Naive thymus-derived CD4-positive, alpha-beta T cell (primary cell): ENCODE measurements around the gene LCN10. TPM values are rescaled to one million over a fixed set of nuclear protein-coding genes. Genes with fewer than 3 reads are reported as not detected.

Experiments
- ATAC-seq: fragments of 150-1000 bp; cut with Tn5 transposase; 2 replicates; pipeline ENCODE4 v1.10.0; 2021; ENCODE audit warnings: mild to moderate bottlenecking, moderate library complexity
- CTCF ChIA-PET: fragments of 350-600 bp; sonication (Branson Sonifier 250); formaldehyde crosslinking; loops from one replicate; lab custom pipeline; 2021; ENCODE audit warnings: antibody characterized with exemption; lab: Charles Lee
- POLR2A ChIA-PET: fragments of 350-600 bp; sonication (Branson Sonifier 250); formaldehyde crosslinking; loops from one replicate; lab custom pipeline; 2021; ENCODE audit warnings: antibody characterized with exemption, inconsistent platforms; lab: Charles Lee
- DNase-seq, 9 donors: peaks; one replicate each; pipeline versions ENCODE4 v3.0.0 to v3.0.0-alpha.2; 2020 to 2022; ENCODE audit warnings: mixed read lengths in 1 of 9
- H3K27ac ChIP-seq: one replicate; pipeline ENCODE4 v1.7.0; 2013; ENCODE audit warnings: mild to moderate bottlenecking, low read depth, low read length, moderate library complexity
- H3K27me3 ChIP-seq, 2 donors: one replicate each; pipeline ENCODE4 v1.7.0; 2013; ENCODE audit warnings: low read length in 2 of 2, mild to moderate bottlenecking in 2 of 2, moderate library complexity in 2 of 2; ENCODE audit not compliant: control insufficient read depth in 2 of 2, insufficient read depth in 2 of 2
- H3K36me3 ChIP-seq, 3 experiments: 1 replicate in 2 of 3; 2 replicates in 1 of 3; pipeline ENCODE4 v1.7.0; 2013; ENCODE audit warnings: low read length in 3 of 3, mild to moderate bottlenecking in 3 of 3, moderate library complexity in 1 of 3; ENCODE audit not compliant: insufficient read depth in 3 of 3, control insufficient read depth in 2 of 3
- H3K4me1 ChIP-seq, 2 donors: one replicate each; pipeline ENCODE4 v1.7.0; 2013; ENCODE audit warnings: low read length in 2 of 2, mild to moderate bottlenecking in 2 of 2, moderate library complexity in 1 of 2; ENCODE audit not compliant: control insufficient read depth in 2 of 2, insufficient read depth in 2 of 2
- H3K4me3 ChIP-seq: 2 replicates; pipeline ENCODE4 v1.7.0; 2013; ENCODE audit warnings: mild to moderate bottlenecking, low read length
- H3K9me3 ChIP-seq, 3 experiments: 1 replicate in 2 of 3; 2 replicates in 1 of 3; pipeline ENCODE4 v1.7.0; 2013; ENCODE audit warnings: low read length in 3 of 3; ENCODE audit not compliant: control insufficient read depth in 2 of 3
- H3K27ac Mint-ChIP-seq, 9 donors: one replicate each; pipeline ENCODE4 v1.8.0; 2020 to 2022; ENCODE audit warnings: mixed read lengths in 9 of 9, mild to moderate bottlenecking in 8 of 9, moderate library complexity in 5 of 9, inconsistent platforms in 2 of 9
- H3K27me3 Mint-ChIP-seq, 5 donors: one replicate each; pipeline ENCODE4 v1.8.0; 2021 to 2022; ENCODE audit warnings: mixed read lengths in 5 of 5, mild to moderate bottlenecking in 1 of 5
- H3K36me3 Mint-ChIP-seq, 5 donors: one replicate each; pipeline ENCODE4 v1.8.0; 2020 to 2022; ENCODE audit warnings: mixed read lengths in 5 of 5, mild to moderate bottlenecking in 3 of 5, inconsistent platforms in 1 of 5
- H3K4me1 Mint-ChIP-seq, 7 donors: one replicate each; pipeline ENCODE4 v1.8.0; 2020 to 2022; ENCODE audit warnings: mixed read lengths in 7 of 7, mild to moderate bottlenecking in 3 of 7, inconsistent platforms in 1 of 7
- H3K4me3 Mint-ChIP-seq, 10 donors: one replicate each; pipeline ENCODE4 v1.8.0; 2020 to 2022; ENCODE audit warnings: mild to moderate bottlenecking in 10 of 10, mixed read lengths in 10 of 10, moderate library complexity in 6 of 10, inconsistent platforms in 2 of 10
- H3K9me3 Mint-ChIP-seq, 11 donors: one replicate each; pipeline ENCODE4 v1.8.0; 2020 to 2022; ENCODE audit warnings: mixed read lengths in 11 of 11, mild to moderate bottlenecking in 4 of 11, inconsistent platforms in 1 of 11, moderate library complexity in 1 of 11
- intact Hi-C, 2 donors: fragments of 100-400 bp; cut with micrococcal nuclease; formaldehyde crosslinking; loops; one replicate each; pipeline ENCODE4 v1.15.1; 2023
- polyA plus RNA-seq, 2 donors: library from polyadenylated mRNA; unstranded; fragments of 300-500 nt; fragmentation: Illumina TruSeq; gene quantifications; one replicate each; pipeline ENCODE4 v1.2.3, GENCODE V29; 2021
- total RNA-seq, 6 experiments: library from RNA in 5 of 6; stranded (reverse) in 5 of 6; gene quantifications; 1 replicate in 5 of 6; 2 replicates in 1 of 6; pipeline ENCODE4 v1.2.3 and lab custom pipeline; 2021 to 2026

Gene LCN10
- total and polyA plus RNA-seq, 7 experiments from 2014 or later: 0.34 to 3.2 (median 1.1) TPM; not detected in 1

GRCh38 chr9:136724772-136725171 lies 18.0 kb downstream of the LCN10 start:
- peaks cover 16 to 17% of the 10 kb centered on the region in 2 donors for H3K4me1 ChIP-seq
- no peaks in the 10 kb centered on the region for H3K9me3 ChIP-seq
- intact Hi-C loops: loop anchor here (5.0 kb wide), 4 partner anchors 37 to 242 kb away; partner anchors contain the start of genes AGPAT2 (in 2 of the 2), NOTCH1 (in 1 of the 2) and SEC16A (in 1 of the 2)
- no peak overlapping the region for H3K27ac ChIP-seq
- peaks cover 9 to 57% (median 13%) of the 10 kb centered on the region in 3 experiments for H3K36me3 ChIP-seq
- H3K27me3 Mint-ChIP-seq: peaks cover 0 to 5% (median 0%) of the 10 kb centered on the region in 5 donors
- H3K4me3 ChIP-seq: no peak overlapping the region
- H3K4me1 Mint-ChIP-seq: peaks cover 16 to 37% (median 28%) of the 10 kb centered on the region in 7 donors
- ATAC-seq: no peak
- H3K27me3 ChIP-seq: no peaks in the 10 kb centered on the region
- peaks cover 0 to 19% (median 13%) of the 10 kb centered on the region in 5 donors for H3K36me3 Mint-ChIP-seq
- no peak for DNase-seq
- POLR2A ChIA-PET: interaction anchor here (0.9 kb wide), 1 partner anchor 12 kb away, joined by 3 read pairs; no protein-coding TSS in a partner anchor
- CTCF ChIA-PET: no interaction called here
- H3K27ac Mint-ChIP-seq: peak overlapping the region in 1 of 9 donors; percentile 19
- H3K4me3 Mint-ChIP-seq: peak overlapping the region in 2 of 10 donors; percentile 13 to 16
- H3K9me3 Mint-ChIP-seq: peaks cover 0 to 6% (median 0%) of the 10 kb centered on the region in 11 donors

GRCh38 chr9:136723989-136724388 lies 18.8 kb downstream of the LCN10 start:
- Mint-ChIP-seq H3K4me1 (peaks cover 14 to 35% (median 27%) of the 10 kb centered on the region in 7 donors), H3K27me3 (no peaks in the 10 kb centered on the region), H3K27ac (peak overlapping the region in 1 of 9 donors; percentile 18), H3K36me3 (peaks cover 0 to 19% (median 13%) of the 10 kb centered on the region in 5 donors), H3K9me3 (peaks cover 0 to 6% (median 0%) of the 10 kb centered on the region in 11 donors), H3K4me3 (peak overlapping the region in 1 of 10 donors; percentile 16)
- Histone ChIP-seq H3K9me3 (no peaks in the 10 kb centered on the region), H3K4me3 (no peak overlapping the region), H3K27ac (no peak overlapping the region), H3K4me1 (peaks cover 16 to 17% of the 10 kb centered on the region in 2 donors), H3K27me3 (no peaks in the 10 kb centered on the region), H3K36me3 (peaks cover 9 to 57% (median 13%) of the 10 kb centered on the region in 3 experiments)
- ChIA-PET CTCF (no interaction called here), POLR2A (no interaction called here)
- DNase-seq (no peak), ATAC-seq (no peak)
- intact Hi-C loops: no loop called here

GRCh38 chr9:136723362-136723976 lies 19.3 kb downstream of the LCN10 start:
- Mint-ChIP-seq H3K4me1 (peaks cover 14 to 35% (median 27%) of the 10 kb centered on the region in 7 donors), H3K9me3 (peaks cover 0 to 6% (median 0%) of the 10 kb centered on the region in 11 donors), H3K36me3 (peaks cover 0 to 19% (median 13%) of the 10 kb centered on the region in 5 donors), H3K27ac (peak overlapping the region in 1 of 9 donors; percentile 65), H3K27me3 (no peaks in the 10 kb centered on the region), H3K4me3 (no peak overlapping the region)
- H3K4me1 ChIP-seq: peaks cover 16 to 17% of the 10 kb centered on the region in 2 donors
- DNase-seq (no peak), ATAC-seq (no peak)
- H3K27ac ChIP-seq: no peak overlapping the region
- ChIA-PET CTCF (no interaction called here), POLR2A (no interaction called here)
- no peak overlapping the region for H3K4me3 ChIP-seq
- H3K27me3 ChIP-seq: no peaks in the 10 kb centered on the region
- intact Hi-C loops: no loop called here
- peaks cover 9 to 57% (median 13%) of the 10 kb centered on the region in 3 experiments for H3K36me3 ChIP-seq
- H3K9me3 ChIP-seq: no peaks in the 10 kb centered on the region

GRCh38 chr9:136722969-136723356 lies 19.8 kb downstream of the LCN10 start:
- Histone ChIP-seq H3K4me1 (peaks cover 16 to 17% of the 10 kb centered on the region in 2 donors), H3K36me3 (peaks cover 9 to 57% (median 13%) of the 10 kb centered on the region in 3 experiments), H3K27ac (no peak overlapping the region), H3K4me3 (no peak overlapping the region), H3K27me3 (no peaks in the 10 kb centered on the region), H3K9me3 (no peaks in the 10 kb centered on the region)
- ChIA-PET POLR2A (no interaction called here), CTCF (no interaction called here)
- intact Hi-C loops: no loop called here
- Mint-ChIP-seq H3K4me1 (peaks cover 14 to 35% (median 27%) of the 10 kb centered on the region in 7 donors), H3K27ac (no peak overlapping the region), H3K36me3 (peaks cover 0 to 19% (median 13%) of the 10 kb centered on the region in 5 donors), H3K27me3 (no peaks in the 10 kb centered on the region), H3K4me3 (no peak overlapping the region), H3K9me3 (peaks cover 0 to 6% (median 0%) of the 10 kb centered on the region in 11 donors)
- ATAC-seq (no peak), DNase-seq (no peak)

- peaks cover 0 to 2% (median 0%) of the 10 kb centered on the region in 11 donors for H3K9me3 Mint-ChIP-seq
- POLR2A ChIA-PET: no interaction called here
- CTCF ChIA-PET: no interaction called here
- ATAC-seq (no peak), DNase-seq (no peak)
- H3K27me3 Mint-ChIP-seq: no peaks in the 10 kb centered on the region
- no peak overlapping the region for H3K4me3 ChIP-seq
- H3K27me3 ChIP-seq: no peaks in the 10 kb centered on the region
- no peak overlapping the region for H3K27ac Mint-ChIP-seq
- peaks cover 9 to 57% (median 13%) of the 10 kb centered on the region in 3 experiments for H3K36me3 ChIP-seq
- no peak overlapping the region for H3K4me3 Mint-ChIP-seq
- intact Hi-C loops: no loop called here
- H3K9me3 ChIP-seq: no peaks in the 10 kb centered on the region
- H3K36me3 Mint-ChIP-seq: peaks cover 0 to 19% (median 13%) of the 10 kb centered on the region in 5 donors
- peaks cover 14 to 32% (median 25%) of the 10 kb centered on the region in 7 donors for H3K4me1 Mint-ChIP-seq
- peaks cover 16 to 17% of the 10 kb centered on the region in 2 donors for H3K4me1 ChIP-seq
- H3K27ac ChIP-seq: no peak overlapping the region
Measured at GRCh38 chr9:136722093-136722968, 20.4 kb downstream of the LCN10 start.

GRCh38 chr9:136721339-136722092 lies 21.2 kb downstream of the LCN10 start:
- Mint-ChIP-seq H3K9me3 (no peaks in the 10 kb centered on the region), H3K27me3 (no peaks in the 10 kb centered on the region), H3K36me3 (peaks cover 0 to 17% (median 9%) of the 10 kb centered on the region in 5 donors), H3K4me1 (peaks cover 7 to 25% (median 19%) of the 10 kb centered on the region in 7 donors), H3K4me3 (no peak overlapping the region), H3K27ac (peak overlapping the region in 3 of 9 donors; percentile 56 to 59 (median 58))
- CTCF ChIA-PET: interaction anchor here (0.6 kb wide), 1 partner anchor 90 kb away, joined by 4 read pairs; no protein-coding TSS in a partner anchor
- Histone ChIP-seq H3K9me3 (no peaks in the 10 kb centered on the region), H3K36me3 (peaks cover 9 to 57% (median 13%) of the 10 kb centered on the region in 3 experiments), H3K4me1 (peaks cover 9 to 11% of the 10 kb centered on the region in 2 donors), H3K27me3 (no peaks in the 10 kb centered on the region), H3K27ac (no peak overlapping the region), H3K4me3 (no peak overlapping the region)
- POLR2A ChIA-PET: no interaction called here
- ATAC-seq: no peak
- DNase-seq: no peak
- intact Hi-C loops: no loop called here
